GM15510 (cell line): Measurements from ENCODE around the gene TBR1.

Experiments used
- POLR2A ChIP-seq: IDR thresholded peaks from 3 replicates; pipeline ENCODE4 v1.6.1; 2011; ENCODE audit warnings: borderline replicate concordance; ENCODE audit not compliant: insufficient read length; ENCODE audit errors: extremely low read depth

Gene TBR1

GRCh38 chr2:161434118-161434517 lies 18.0 kb downstream of the TBR1 start:
- TF ChIP-seq POLR2A: no peak

GRCh38 chr2:161436411-161436810 lies 20.3 kb downstream of the TBR1 start:
- TF ChIP-seq POLR2A: no peak

GRCh38 chr2:161438598-161438997 lies 22.5 kb downstream of the TBR1 start:
- TF ChIP-seq POLR2A: no peak

GRCh38 chr2:161445097-161445496 lies 29.0 kb downstream of the TBR1 start:
- no peak for TF ChIP-seq POLR2A

- no peak for TF ChIP-seq POLR2A
Measured at GRCh38 chr2:161448431-161448830, 32.3 kb downstream of the TBR1 start.

- no peak for TF ChIP-seq POLR2A
Measured at GRCh38 chr2:161471631-161472030, 55.5 kb downstream of the TBR1 start.

GRCh38 chr2:161474920-161475319 lies 58.8 kb downstream of the TBR1 start:
- TF ChIP-seq POLR2A: no peak
